ENCODE data around the gene GLTP. TPM values are rescaled to one million over a fixed set of nuclear protein-coding genes. Genes with fewer than 3 reads are reported as not detected.

The GLTP gene
- total RNA-seq, 4 donors from 2014 or later: 18.3 to 34.0 (median 22.4) TPM

GRCh38 chr12:109915171-109916040 lies 35.1 kb upstream of the GLTP start:
- no peak overlapping the region for H3K4me3 ChIP-seq
- DNase-seq: no peak
- TF ChIP-seq POLR2A (IDR thresholded peaks at IDR 0.05) (no peak), CTCF (IDR thresholded peaks at IDR 0.05 in 4 of 5, conservative IDR thresholded peaks at IDR 0.05 in 1 of 5) (no peak)
- H3K36me3 ChIP-seq: peaks cover 0 to 91% of the 10 kb centered on the region in 2 donors
- H3K9me3 ChIP-seq: no peaks in the 10 kb centered on the region
- no peak for ATAC-seq
- intact Hi-C loops (cut with DNase I; ENCODE audit: low total_unique reads): no loop called here
- no peaks in the 10 kb centered on the region for H3K4me1 ChIP-seq
- H3K27ac ChIP-seq: no peak overlapping the region
- in situ Hi-C loops (cut with MboI; ENCODE audit: low sequenced_read_pairs in 4 of 4): no loop called here
- H3K27me3 ChIP-seq: no peaks in the 10 kb centered on the region

DNA sequence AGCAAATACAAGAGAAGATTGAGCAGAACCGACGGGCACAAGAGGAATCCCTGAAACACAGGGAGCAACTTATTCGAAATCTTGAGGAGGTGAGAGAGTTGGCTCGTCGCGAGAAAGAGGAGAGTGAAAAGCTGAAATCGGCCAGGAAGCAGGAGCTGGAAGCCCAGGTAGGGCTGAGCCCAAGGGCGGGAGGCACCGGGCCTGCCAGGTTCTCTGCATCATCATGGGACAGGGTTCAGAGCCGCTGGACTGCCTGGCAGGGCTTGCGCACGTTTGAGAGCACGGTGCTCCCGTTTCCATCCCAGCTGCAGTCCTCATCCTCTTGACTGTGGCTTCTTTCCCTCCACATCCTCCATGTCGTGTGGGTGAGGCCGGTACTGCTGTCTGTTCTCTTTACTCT lies 34.1 kb upstream of the GLTP start:
- ATAC-seq (no peak), DNase-seq (no peak)
- Histone ChIP-seq H3K4me1 (no peaks in the 10 kb centered on the region), H3K9me3 (no peaks in the 10 kb centered on the region), H3K27me3 (no peaks in the 10 kb centered on the region), H3K36me3 (peaks cover 0 to 95% of the 10 kb centered on the region in 2 donors), H3K27ac (no peak overlapping the region), H3K4me3 (no peak overlapping the region)
- in situ Hi-C loops (cut with MboI; ENCODE audit: low sequenced_read_pairs in 4 of 4) (no loop called here), intact Hi-C loops (cut with DNase I; ENCODE audit: low total_unique reads) (no loop called here)
- no peak for TF ChIP-seq CTCF (IDR thresholded peaks at IDR 0.05 in 4 of 5, conservative IDR thresholded peaks at IDR 0.05 in 1 of 5)

DNA sequence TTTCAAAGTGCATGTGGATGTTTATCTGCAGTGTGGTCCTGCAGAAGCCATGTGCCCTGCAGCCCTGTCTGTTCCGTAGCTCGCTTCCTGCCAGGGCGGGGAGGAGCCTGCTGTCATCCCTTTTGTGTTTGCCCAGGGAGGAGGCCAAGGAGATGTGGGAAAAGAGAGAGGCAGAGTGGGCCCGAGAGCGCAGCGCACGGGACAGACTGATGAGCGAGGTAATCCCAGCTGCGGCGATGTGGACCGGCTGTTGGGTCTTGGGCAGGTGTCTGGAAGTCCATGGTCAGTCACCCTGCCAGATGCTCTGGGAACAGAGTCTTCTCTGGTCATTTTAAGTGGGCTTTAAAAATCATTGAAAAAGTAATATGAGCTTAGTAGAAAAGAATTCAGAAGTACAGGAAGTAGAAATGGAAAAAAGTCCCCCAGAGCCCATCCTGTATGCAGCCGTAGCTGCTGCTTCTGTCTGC lies 32.5 kb upstream of the GLTP start:
- no peak for DNase-seq
- peaks cover 0 to 98% of the 10 kb centered on the region in 2 donors for H3K36me3 ChIP-seq
- no peak for TF ChIP-seq CTCF (IDR thresholded peaks at IDR 0.05 in 4 of 5, conservative IDR thresholded peaks at IDR 0.05 in 1 of 5)
- TF ChIP-seq POLR2A (IDR thresholded peaks at IDR 0.05): no peak
- in situ Hi-C loops (cut with MboI; ENCODE audit: low sequenced_read_pairs in 4 of 4) (no loop called here), intact Hi-C loops (cut with DNase I; ENCODE audit: low total_unique reads) (no loop called here)
- no peaks in the 10 kb centered on the region for H3K27me3 ChIP-seq
- H3K27ac ChIP-seq: no peak overlapping the region
- no peaks in the 10 kb centered on the region for H3K4me1 ChIP-seq
- no peak overlapping the region for H3K4me3 ChIP-seq
- no peak for ATAC-seq
- H3K9me3 ChIP-seq: no peaks in the 10 kb centered on the region

- H3K27me3 ChIP-seq: no peaks in the 10 kb centered on the region
- H3K9me3 ChIP-seq: no peaks in the 10 kb centered on the region
- no peak for ATAC-seq
- no peaks in the 10 kb centered on the region for H3K4me1 ChIP-seq
- no peak overlapping the region for H3K4me3 ChIP-seq
- TF ChIP-seq POLR2A (IDR thresholded peaks at IDR 0.05): no peak
- TF ChIP-seq CTCF (IDR thresholded peaks at IDR 0.05 in 4 of 5, conservative IDR thresholded peaks at IDR 0.05 in 1 of 5): no peak
- no peak overlapping the region for H3K27ac ChIP-seq
- H3K36me3 ChIP-seq: peaks cover 0 to 98% of the 10 kb centered on the region in 2 donors
- no peak for DNase-seq
- in situ Hi-C loops (cut with MboI; ENCODE audit: low sequenced_read_pairs in 4 of 4): no loop called here
- intact Hi-C loops (cut with DNase I; ENCODE audit: low total_unique reads): no loop called here
These were observed 30.6 kb upstream of the GLTP start for GRCh38 chr12:109910969-109911348.
